HEK293T (cell line): ENCODE measurements around the gene POLR2I.

Experiments used
- BHLHE40 ChIP-seq: fragments of 450-650 bp; IDR thresholded peaks from 2 replicates; pipeline ENCODE4 v1.6.1; 2016; ENCODE audit warnings: mild to moderate bottlenecking, moderate library complexity, borderline replicate concordance
- CTBP1 ChIP-seq: fragments of 450-650 bp; IDR thresholded peaks from 2 replicates; pipeline ENCODE4 v1.6.1; 2016; ENCODE audit warnings: borderline replicate concordance
- L3MBTL2 ChIP-seq: fragments of 450-650 bp; conservative IDR thresholded peaks from 2 replicates; pipeline ENCODE4 v1.6.1; 2016; ENCODE audit warnings: mild to moderate bottlenecking
- SP1 ChIP-seq: fragments of 450-650 bp; IDR thresholded peaks from 2 replicates; pipeline ENCODE4 v1.6.1; 2017

DNA sequence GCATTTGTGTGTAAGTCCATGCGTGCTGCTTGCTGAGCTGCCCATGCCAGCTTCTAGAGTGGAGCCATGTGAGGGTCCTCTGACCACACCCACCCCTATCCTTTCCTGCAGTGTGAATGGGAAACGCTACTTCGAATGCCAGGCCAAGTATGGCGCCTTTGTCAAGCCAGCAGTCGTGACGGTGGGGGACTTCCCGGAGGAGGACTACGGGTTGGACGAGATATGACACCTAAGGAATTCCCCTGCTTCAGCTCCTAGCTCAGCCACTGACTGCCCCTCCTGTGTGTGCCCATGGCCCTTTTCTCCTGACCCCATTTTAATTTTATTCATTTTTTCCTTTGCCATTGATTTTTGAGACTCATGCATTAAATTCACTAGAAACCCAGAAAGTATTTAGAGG is 10.9 kb upstream of the POLR2I start:
- no peak for TF ChIP-seq BHLHE40
- TF ChIP-seq SP1, result no peak
- no peak for TF ChIP-seq L3MBTL2
- no peak for TF ChIP-seq CTBP1
